ENCODE data around the gene GOLGA2.

DNA sequence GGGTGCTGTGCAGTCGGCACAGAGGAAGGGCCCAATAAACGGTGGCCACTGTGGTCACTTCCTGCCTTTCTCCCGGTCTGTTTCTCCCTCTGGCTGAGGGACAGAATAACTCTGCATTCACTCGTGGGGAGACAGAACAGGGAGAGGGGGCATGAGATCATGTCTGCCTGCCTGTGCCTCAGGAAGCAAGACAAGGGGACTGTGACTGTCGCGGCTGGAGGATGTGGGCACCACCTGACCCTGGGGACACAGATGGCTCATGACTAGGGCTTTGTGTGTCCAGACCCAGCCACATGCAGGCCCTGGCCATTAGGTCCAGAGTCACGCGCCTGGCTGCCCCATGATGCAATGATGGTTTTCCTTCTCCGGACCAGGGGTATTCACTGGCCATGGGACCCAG, 40.6 kb upstream of the GOLGA2 start:
- TF ChIP-seq, protein P1, sequence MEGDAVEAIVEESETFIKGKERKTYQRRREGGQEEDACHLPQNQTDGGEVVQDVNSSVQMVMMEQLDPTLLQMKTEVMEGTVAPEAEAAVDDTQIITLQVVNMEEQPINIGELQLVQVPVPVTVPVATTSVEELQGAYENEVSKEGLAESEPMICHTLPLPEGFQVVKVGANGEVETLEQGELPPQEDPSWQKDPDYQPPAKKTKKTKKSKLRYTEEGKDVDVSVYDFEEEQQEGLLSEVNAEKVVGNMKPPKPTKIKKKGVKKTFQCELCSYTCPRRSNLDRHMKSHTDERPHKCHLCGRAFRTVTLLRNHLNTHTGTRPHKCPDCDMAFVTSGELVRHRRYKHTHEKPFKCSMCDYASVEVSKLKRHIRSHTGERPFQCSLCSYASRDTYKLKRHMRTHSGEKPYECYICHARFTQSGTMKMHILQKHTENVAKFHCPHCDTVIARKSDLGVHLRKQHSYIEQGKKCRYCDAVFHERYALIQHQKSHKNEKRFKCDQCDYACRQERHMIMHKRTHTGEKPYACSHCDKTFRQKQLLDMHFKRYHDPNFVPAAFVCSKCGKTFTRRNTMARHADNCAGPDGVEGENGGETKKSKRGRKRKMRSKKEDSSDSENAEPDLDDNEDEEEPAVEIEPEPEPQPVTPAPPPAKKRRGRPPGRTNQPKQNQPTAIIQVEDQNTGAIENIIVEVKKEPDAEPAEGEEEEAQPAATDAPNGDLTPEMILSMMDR (conservative IDR thresholded peaks at IDR 0.05; ENCODE audit: low read depth, low read length): no peak
- no peak for TF ChIP-seq EZH2 (IDR thresholded peaks at IDR 0.05; ENCODE audit: low read length, unreplicated experiment)

Data from PC-3 (cell line).